Spinal cord (tissue), 10 donors: ENCODE results near the gene SLC28A2. TPM values are rescaled to one million over a fixed set of nuclear protein-coding genes. Genes with fewer than 3 reads are reported as not detected.
"Not testable (repeated sequence)": the region's sequence is repeated elsewhere in the genome, so short reads cannot be mapped to it uniquely, and the experiment has no call there.

Experiments used
- DNase-seq, 6 donors: peaks; one replicate each; pipeline versions ENCODE4 v3.0.0 to v3.0.0-alpha.2; 2013 to 2015; ENCODE audit warnings: low spot score in 6 of 6, low read depth in 4 of 6
- H3K27ac ChIP-seq: one replicate; pipeline ENCODE4 v1.5.1; 2013; ENCODE audit warnings: low read depth, low read length, control low read depth
- H3K27me3 ChIP-seq: one replicate; pipeline ENCODE4 v1.6.1; 2013; ENCODE audit warnings: low read length; ENCODE audit not compliant: control insufficient read depth, insufficient read depth
- H3K36me3 ChIP-seq: one replicate; pipeline ENCODE4 v1.6.1; 2013; ENCODE audit warnings: low read length; ENCODE audit not compliant: control insufficient read depth, insufficient read depth
- H3K4me1 ChIP-seq: one replicate; pipeline ENCODE4 v1.6.1; 2013; ENCODE audit warnings: low read length; ENCODE audit not compliant: control insufficient read depth, insufficient read depth
- H3K4me3 ChIP-seq: one replicate; pipeline ENCODE4 v1.5.1; 2013; ENCODE audit warnings: low read depth, low read length, control low read depth
- H3K9me3 ChIP-seq: one replicate; pipeline ENCODE4 v1.6.1; 2013; ENCODE audit warnings: low read length; ENCODE audit not compliant: control insufficient read depth, insufficient read depth
- WGBS: methylation state at CpG from one replicate; pipeline ENCODE4 v1.1.5; 2013; ENCODE audit warnings: missing lambda C conversion rate; ENCODE audit not compliant: insufficient coverage; 5-methylcytosine and 5-hydroxymethylcytosine counted together
- polyA plus RNA-seq, 2 donors: library from polyadenylated mRNA; unstranded; fragments of 120-200 nt; gene quantifications; one replicate each; pipeline ENCODE4 v1.2.1, GENCODE V29; 2013; ENCODE audit not compliant: insufficient read length in 2 of 2
- total RNA-seq, 2 donors: library from RNA; depleted of rRNA in 1 of 2; stranded (reverse); fragments of 120-200 nt in 1 of 2; fragments of >200 nt in 1 of 2; gene quantifications; one replicate each; pipeline versions ENCODE4 v1.2.3 to v1.2.4, GENCODE V29; 2013 to 2014
- donor health status: healthy.

Gene SLC28A2
- total and polyA plus RNA-seq, 4 donors, result 0.32 TPM; not detected in 3

DNA sequence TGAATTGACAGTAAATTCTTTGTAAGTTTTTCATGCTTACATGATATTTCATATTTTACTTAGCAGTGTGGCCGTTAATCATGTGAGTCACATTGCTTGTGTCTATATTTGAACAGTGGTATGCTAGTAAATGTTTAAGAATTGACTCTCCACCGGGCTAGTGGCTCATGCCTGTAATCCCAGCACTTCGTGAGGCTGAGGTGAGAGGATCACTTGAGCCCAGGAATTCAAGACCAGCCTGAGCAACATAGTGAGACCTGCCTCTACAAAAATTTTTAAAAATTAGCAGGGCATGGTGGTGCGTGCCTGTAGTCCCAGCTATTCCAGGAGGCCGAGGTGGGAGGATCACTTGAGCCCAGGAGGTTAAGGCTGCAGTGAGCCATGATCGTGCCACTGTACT, 2.8 kb downstream of the SLC28A2 start:
- H3K4me3 ChIP-seq, DNase-seq, H3K36me3 ChIP-seq, H3K9me3 ChIP-seq, H3K27ac ChIP-seq, H3K4me1 ChIP-seq, H3K27me3 ChIP-seq: not testable (repeated sequence)
- WGBS, result 65% methylated on average over 4 of the region's 6 CpGs

DNA sequence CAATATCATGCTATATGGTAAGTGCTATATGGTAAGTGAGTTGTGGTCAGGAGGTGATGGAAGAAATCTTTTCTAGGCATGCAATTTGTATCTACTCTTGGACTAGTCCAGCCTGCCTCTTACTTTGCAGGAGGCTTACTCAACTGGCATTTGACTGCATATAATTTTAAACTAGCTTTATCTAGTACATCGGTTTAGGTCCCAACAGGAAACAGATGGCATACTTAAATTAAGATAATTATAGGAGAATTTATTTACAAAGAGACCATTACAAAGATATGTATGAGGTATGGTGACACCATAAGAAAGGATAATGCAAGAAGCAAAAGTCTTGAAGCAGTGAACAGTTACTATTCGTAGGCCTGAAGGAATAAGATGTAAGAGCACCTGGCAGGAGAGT, 7.8 kb downstream of the SLC28A2 start:
- Histone ChIP-seq H3K36me3 (no peaks in the 10 kb centered on the region), H3K4me3 (no peak overlapping the region), H3K4me1 (no peaks in the 10 kb centered on the region), H3K27me3 (no peaks in the 10 kb centered on the region), H3K27ac (no peak overlapping the region), H3K9me3 (no peaks in the 10 kb centered on the region)
- no peak for DNase-seq
- no CpG with 5 or more reads among the region's 2 CpGs for WGBS

DNA sequence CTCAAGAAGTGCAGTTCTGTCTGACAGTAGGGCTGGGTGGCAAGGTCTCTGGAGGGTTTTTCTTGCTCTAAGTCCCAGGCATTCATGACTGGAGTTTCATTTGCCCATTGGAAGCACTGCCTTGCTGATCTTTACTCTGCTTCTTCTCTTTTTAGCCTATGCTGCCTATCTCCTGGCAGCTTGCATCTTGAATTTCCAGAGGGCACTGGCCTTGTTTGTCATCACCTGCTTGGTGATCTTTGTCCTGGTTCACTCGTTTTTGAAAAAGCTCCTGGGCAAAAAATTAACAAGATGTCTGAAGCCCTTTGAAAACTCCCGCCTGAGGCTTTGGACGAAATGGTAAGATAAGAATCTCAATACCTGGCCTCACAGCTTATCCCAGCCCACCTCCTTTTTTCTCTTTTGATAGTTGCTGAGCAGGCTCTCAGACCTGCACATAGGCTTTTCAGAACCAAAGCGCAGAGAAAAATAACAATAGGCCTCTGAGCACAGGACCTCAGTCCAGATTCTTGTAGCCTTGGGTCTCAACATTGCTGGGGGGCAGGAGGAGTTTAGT, 10.9 kb downstream of the SLC28A2 start:
- Histone ChIP-seq H3K4me3 (no peak overlapping the region), H3K27me3 (no peaks in the 10 kb centered on the region), H3K9me3 (no peaks in the 10 kb centered on the region), H3K4me1 (no peaks in the 10 kb centered on the region), H3K36me3 (no peaks in the 10 kb centered on the region), H3K27ac (no peak overlapping the region)
- 88% methylated on average over 4 of the region's 4 CpGs for WGBS
- DNase-seq, result no peak

DNA sequence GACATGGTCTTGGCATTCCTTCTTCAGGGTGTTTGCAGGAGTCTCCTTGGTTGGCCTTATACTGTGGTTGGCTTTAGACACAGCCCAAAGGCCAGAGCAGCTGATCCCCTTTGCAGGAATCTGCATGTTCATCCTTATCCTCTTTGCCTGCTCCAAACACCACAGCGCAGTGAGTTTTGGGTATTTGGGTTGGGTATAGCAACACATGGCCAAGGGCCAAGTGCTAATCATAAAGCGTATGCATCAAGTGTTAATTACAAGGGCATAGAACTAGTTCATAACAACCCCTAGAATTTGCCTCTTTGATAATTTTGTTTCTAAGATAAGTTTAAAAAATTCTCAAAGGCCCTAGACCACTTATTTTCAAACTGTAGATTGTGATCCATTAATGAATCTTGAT, 11.8 kb downstream of the SLC28A2 start:
- no CpG with 5 or more reads among the region's 2 CpGs for WGBS
- H3K9me3 ChIP-seq, result no peaks in the 10 kb centered on the region
- DNase-seq, result no peak
- H3K4me1 ChIP-seq, result no peaks in the 10 kb centered on the region
- H3K27me3 ChIP-seq, result no peaks in the 10 kb centered on the region
- H3K27ac ChIP-seq, result no peak overlapping the region
- no peak overlapping the region for H3K4me3 ChIP-seq
- no peaks in the 10 kb centered on the region for H3K36me3 ChIP-seq

DNA sequence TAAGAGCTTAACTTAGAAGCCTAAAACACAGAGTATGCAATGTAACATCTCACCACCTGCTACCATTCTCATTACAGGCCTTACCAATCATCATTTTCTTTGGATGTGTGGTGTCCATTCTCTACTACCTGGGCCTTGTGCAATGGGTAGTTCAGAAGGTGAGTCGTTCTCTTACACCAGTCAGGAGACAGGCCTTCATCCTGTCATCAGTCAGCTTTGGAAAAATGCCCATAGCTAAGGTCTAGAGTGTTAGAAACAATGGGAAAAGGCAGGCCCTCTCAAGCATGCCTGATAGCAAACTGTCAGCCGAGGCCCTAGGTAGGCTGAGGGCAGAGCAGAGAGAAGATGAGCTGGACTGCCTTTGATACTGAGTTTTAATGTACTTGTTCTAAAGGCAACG, 13.5 kb downstream of the SLC28A2 start:
- Histone ChIP-seq H3K9me3 (no peaks in the 10 kb centered on the region), H3K36me3 (no peaks in the 10 kb centered on the region), H3K4me1 (no peaks in the 10 kb centered on the region), H3K4me3 (no peak overlapping the region), H3K27ac (no peak overlapping the region), H3K27me3 (no peaks in the 10 kb centered on the region)
- 94% methylated on average over 3 of the region's 3 CpGs for WGBS
- no peak for DNase-seq

DNA sequence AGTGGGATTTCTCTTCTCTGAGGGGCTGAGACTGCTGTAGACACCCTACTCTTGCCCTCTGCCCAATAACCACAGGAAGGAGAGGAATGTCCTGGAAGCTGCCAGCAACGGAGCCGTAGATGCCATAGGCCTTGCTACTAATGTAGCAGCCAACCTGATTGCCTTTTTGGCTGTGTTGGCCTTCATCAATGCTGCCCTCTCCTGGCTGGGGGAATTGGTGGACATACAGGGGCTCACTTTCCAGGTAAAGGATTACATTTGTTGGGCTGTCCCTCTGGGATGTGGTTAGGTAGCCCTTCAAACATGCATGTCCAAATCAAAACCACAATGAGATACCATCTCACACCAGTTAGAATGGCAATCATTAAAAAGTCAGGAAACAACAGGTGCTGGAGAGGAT, 16.1 kb downstream of the SLC28A2 start:
- H3K9me3 ChIP-seq, result no peaks in the 10 kb centered on the region
- no peaks in the 10 kb centered on the region for H3K27me3 ChIP-seq
- H3K36me3 ChIP-seq, result no peaks in the 10 kb centered on the region
- 62% methylated on average over 2 of the region's 2 CpGs for WGBS
- H3K4me3 ChIP-seq, result no peak overlapping the region
- H3K4me1 ChIP-seq, result no peaks in the 10 kb centered on the region
- no peak overlapping the region for H3K27ac ChIP-seq
- DNase-seq, result no peak

DNA sequence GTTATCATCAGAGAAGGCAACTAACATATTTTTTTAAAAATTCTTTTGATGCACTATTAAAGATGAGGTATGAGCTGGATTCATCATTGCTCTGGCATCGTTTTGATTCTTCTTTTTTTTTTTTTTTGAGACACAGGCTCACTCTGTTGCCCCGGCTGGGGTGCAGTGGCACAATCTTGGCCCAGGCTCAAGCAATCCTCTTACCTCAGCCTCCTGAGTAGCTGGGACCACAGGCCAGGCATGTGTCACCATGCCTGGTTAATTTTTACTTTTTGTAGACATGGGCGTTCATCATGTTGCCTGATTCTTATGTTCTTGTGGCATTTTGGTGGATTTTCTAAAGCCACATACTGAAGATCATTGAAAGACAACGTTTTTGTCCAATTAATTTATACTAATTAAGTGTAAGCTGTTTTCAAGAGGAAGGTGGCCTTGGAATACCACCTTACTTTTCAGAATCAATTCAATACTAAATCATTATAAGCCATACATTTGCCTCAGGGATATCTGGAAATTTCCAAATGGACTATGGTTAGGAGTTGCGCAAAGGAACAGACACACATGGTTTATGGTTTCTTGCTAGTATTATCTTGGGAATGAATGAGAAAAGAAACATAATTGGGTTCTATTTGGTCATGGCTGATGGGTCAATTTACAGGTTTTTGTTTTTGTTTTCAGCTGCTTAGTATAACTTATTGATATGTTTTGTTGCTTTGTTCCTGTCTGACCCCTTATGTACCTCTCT, 22.8 kb downstream of the SLC28A2 start:
- Histone ChIP-seq H3K4me1 (peaks cover 8% of the 10 kb centered on the region), H3K36me3 (no peaks in the 10 kb centered on the region), H3K4me3 (no peak overlapping the region), H3K9me3 (no peaks in the 10 kb centered on the region), H3K27me3 (no peaks in the 10 kb centered on the region), H3K27ac (no peak overlapping the region)
- WGBS, result 88% methylated on average over 1 of the region's 5 CpGs
- no peak for DNase-seq

DNA sequence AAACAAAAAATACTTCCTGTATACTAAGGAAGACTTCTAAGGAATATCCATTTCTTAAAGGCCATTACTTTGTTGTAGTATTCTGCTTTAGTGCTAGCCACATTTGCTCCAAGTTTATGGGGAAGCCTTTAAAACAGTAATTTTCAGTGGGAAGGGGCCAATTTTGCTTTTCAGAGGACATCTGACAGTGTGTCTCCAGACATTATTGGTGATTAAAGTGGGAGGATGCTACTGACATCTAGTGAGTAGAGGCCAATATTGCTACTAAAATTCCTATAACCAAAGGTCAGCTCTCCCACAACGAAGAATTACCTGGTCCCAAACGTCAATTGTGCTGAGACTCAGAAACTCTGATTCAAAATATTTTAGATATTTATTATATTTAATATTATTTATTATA, 24.8 kb downstream of the SLC28A2 start:
- no CpG with 5 or more reads among the region's 2 CpGs for WGBS

DNA sequence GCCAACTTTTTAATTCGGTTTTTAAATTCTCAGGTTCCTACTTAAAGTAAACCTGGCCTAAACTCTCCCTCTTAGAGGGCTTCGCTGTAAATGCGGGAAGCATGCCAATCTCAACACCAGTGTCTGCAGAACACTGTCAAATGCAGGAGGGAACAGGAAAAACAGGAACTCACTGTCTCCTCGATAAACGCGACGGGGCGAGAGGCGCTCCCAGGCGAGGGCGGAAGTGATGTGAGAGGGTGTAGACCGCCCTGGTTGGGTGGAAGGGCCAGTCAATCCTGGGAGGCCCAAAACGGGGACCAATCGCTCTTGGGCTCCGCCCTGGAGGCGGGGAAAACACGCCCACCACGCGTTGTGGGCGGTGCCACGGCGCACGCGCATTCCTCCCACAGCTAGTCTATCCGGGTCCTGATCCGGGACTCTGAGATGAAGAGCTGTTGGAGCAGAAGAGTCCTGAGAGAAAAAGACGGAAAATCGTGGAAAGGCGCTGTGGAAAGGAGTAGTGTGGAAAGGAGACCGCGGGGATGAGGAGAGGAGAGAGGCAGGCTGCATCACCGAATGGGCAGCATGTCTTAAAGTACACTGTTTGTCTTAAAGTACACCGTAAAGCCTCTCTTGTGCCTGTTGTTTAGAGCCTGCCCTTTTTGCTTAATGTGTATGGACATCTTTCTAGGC, 27.1 kb downstream of the SLC28A2 start:
- H3K4me1 ChIP-seq, result peaks cover 9% of the 10 kb centered on the region
- H3K36me3 ChIP-seq, result no peaks in the 10 kb centered on the region
- no peaks in the 10 kb centered on the region for H3K27me3 ChIP-seq
- H3K27ac ChIP-seq, result peak overlapping the region; percentile 98
- no peaks in the 10 kb centered on the region for H3K9me3 ChIP-seq
- peak; percentile 95 to 99 (median 98) for DNase-seq
- 3% methylated on average over 31 of the region's 33 CpGs for WGBS
- H3K4me3 ChIP-seq, result peak overlapping the region; percentile 87

More for the DNA sequence above, 24.8 kb downstream of the SLC28A2 start:
- Histone ChIP-seq H3K27ac (peak overlapping the region; percentile 50), H3K36me3 (no peaks in the 10 kb centered on the region), H3K4me1 (peaks cover 9% of the 10 kb centered on the region), H3K4me3 (no peak overlapping the region), H3K27me3 (no peaks in the 10 kb centered on the region), H3K9me3 (no peaks in the 10 kb centered on the region)
- DNase-seq, result peak in 5 of 6 donors; percentile 4 to 84 (median 15)

DNA sequence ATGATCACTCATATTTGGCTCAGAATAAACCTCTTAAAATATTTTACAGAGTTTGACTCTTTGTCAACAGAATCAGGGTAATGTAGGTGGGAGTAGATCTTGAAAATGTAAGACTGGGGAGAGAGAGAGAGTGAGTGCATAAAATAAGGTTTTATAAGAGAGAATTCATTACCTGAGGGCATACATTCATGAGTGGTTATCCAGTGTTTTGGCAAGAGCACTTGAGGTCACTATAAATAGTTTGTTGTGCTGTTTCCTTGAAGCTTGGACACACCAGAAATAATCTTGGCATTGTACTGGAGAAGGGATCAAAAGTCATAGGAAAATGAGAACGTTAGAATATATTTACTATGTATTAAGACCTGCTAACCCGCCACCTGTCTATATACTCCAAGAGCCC, 33.4 kb downstream of the SLC28A2 start:
- H3K36me3 ChIP-seq, result no peaks in the 10 kb centered on the region

More for the DNA sequence above, 33.4 kb downstream of the SLC28A2 start:
- H3K27me3 ChIP-seq, result peaks cover 2% of the 10 kb centered on the region
- H3K9me3 ChIP-seq, result no peaks in the 10 kb centered on the region
- no peaks in the 10 kb centered on the region for H3K4me1 ChIP-seq
- H3K27ac ChIP-seq, result no peak overlapping the region
- no peak for DNase-seq
- no CpG with 5 or more reads among the region's 2 CpGs for WGBS
- no peak overlapping the region for H3K4me3 ChIP-seq
